LNCaP clone FGC (cell line): ENCODE data around the gene TMEM86B.

ENCODE experiments used
- DNase-seq: peaks from one replicate; pipeline ENCODE4 v3.0.0-alpha.2; 2011; ENCODE audit warnings: low read depth
- H3K4me3 ChIP-seq: 2 replicates; pipeline ENCODE4 v1.5.1; 2011; ENCODE audit warnings: mild to moderate bottlenecking, low read depth, low read length, control low read depth
- CTCF ChIP-seq: IDR thresholded peaks from 2 replicates; pipeline ENCODE4 v1.5.1; 2012; ENCODE audit warnings: mild to moderate bottlenecking; ENCODE audit not compliant: control insufficient read depth, insufficient read depth; ENCODE audit errors: extremely low read depth

TMEM86B gene

GRCh38 chr19:55247621-55248099 lies 19.1 kb upstream of the TMEM86B start:
- TF ChIP-seq CTCF: no peak
- no peak for DNase-seq
- no peak overlapping the region for H3K4me3 ChIP-seq

GRCh38 chr19:55246462-55247451 lies 18.2 kb upstream of the TMEM86B start:
- no peak for DNase-seq
- H3K4me3 ChIP-seq: no peak overlapping the region
- TF ChIP-seq CTCF: no peak

GRCh38 chr19:55245236-55245904 lies 16.8 kb upstream of the TMEM86B start:
- TF ChIP-seq CTCF: no peak
- no peak for DNase-seq
- no peak overlapping the region for H3K4me3 ChIP-seq

GRCh38 chr19:55244004-55244680 lies 15.6 kb upstream of the TMEM86B start:
- no peak overlapping the region for H3K4me3 ChIP-seq
- no peak for TF ChIP-seq CTCF
- no peak for DNase-seq

- H3K4me3 ChIP-seq: no peak overlapping the region
- TF ChIP-seq CTCF: no peak
- no peak for DNase-seq
Measured at GRCh38 chr19:55242517-55242916, 14.0 kb upstream of the TMEM86B start.

- no peak overlapping the region for H3K4me3 ChIP-seq
- no peak for DNase-seq
- TF ChIP-seq CTCF: no peak
Measured at GRCh38 chr19:55241935-55242464, 13.4 kb upstream of the TMEM86B start.
